Tibial nerve (tissue), 4 donors: ENCODE results near the gene MAP3K20.

Experiments used
- CTCF ChIP-seq, 5 experiments: fragments of 200-600 bp in 3 of 5; fragments of 450-650 bp in 2 of 5; sonication (generic) in 3 of 5; IDR thresholded peaks; one replicate each; pipeline ENCODE4 v1.5.1; 2016 to 2019; ENCODE audit warnings: antibody characterized with exemption in 5 of 5, mild to moderate bottlenecking in 3 of 5, moderate library complexity in 2 of 5
- EP300 ChIP-seq, 2 donors: sonication (generic); formaldehyde crosslinking; IDR thresholded peaks; one replicate each; pipeline ENCODE4 v1.6.1; 2017; ENCODE audit warnings: antibody characterized with exemption in 2 of 2, mild to moderate bottlenecking in 1 of 2
- POLR2A ChIP-seq, 2 donors: fragments of 450-650 bp; IDR thresholded peaks; one replicate each; pipeline ENCODE4 v1.6.1; 2017; ENCODE audit warnings: antibody characterized with exemption in 2 of 2, mild to moderate bottlenecking in 2 of 2, moderate library complexity in 2 of 2

- TF ChIP-seq POLR2A (IDR thresholded peaks at IDR 0.05) (no peak), CTCF (IDR thresholded peaks at IDR 0.05) (no peak), EP300 (IDR thresholded peaks at IDR 0.05) (no peak)
Measured at GRCh38 chr2:173059292-173059691, 16.4 kb upstream of the MAP3K20 start.
